HUES64 (cell line): ENCODE results near the gene PRR12.

ENCODE experiments used
- H3K27ac ChIP-seq: 2 replicates; pipeline ENCODE4 v1.7.0; 2013; ENCODE audit warnings: low read depth, low read length, inconsistent platforms
- H3K27me3 ChIP-seq: 2 replicates; pipeline ENCODE4 v1.6.1; 2013; ENCODE audit warnings: mild to moderate bottlenecking, low read length; ENCODE audit not compliant: insufficient read depth
- H3K36me3 ChIP-seq: 2 replicates; pipeline ENCODE4 v1.6.1; 2013; ENCODE audit warnings: mild to moderate bottlenecking, low read length; ENCODE audit not compliant: insufficient read depth
- H3K4me1 ChIP-seq: 2 replicates; pipeline ENCODE4 v1.6.1; 2013; ENCODE audit warnings: mild to moderate bottlenecking, low read length, moderate library complexity; ENCODE audit not compliant: insufficient read depth
- H3K4me3 ChIP-seq: 2 replicates; pipeline ENCODE4 v1.5.1; 2013; ENCODE audit warnings: mild to moderate bottlenecking, low read length, moderate library complexity
- H3K9ac ChIP-seq: 2 replicates; pipeline ENCODE4 v1.6.1; 2013; ENCODE audit warnings: mild to moderate bottlenecking, low read depth, low read length
- H3K9me3 ChIP-seq: 2 replicates; pipeline ENCODE4 v1.6.1; 2013; ENCODE audit warnings: low read depth, low read length; ENCODE audit not compliant: insufficient read depth
- WGBS: fragments of 150-250, 120-280 bp; methylation state at CpG from one replicate; pipeline ENCODE4 v1.1.7; 2013; ENCODE audit warnings: missing lambda C conversion rate; 5-methylcytosine and 5-hydroxymethylcytosine counted together

Gene PRR12

GRCh38 chr19:49662011-49662410 is 71.0 kb downstream of the PRR12 start:
- Histone ChIP-seq H3K27ac (no peak overlapping the region), H3K9ac (no peak overlapping the region), H3K4me1 (no peaks in the 10 kb centered on the region; the same call in 1 of the 2 replicates), H3K9me3 (0 out of 2 replicates have a peak, but pooled peaks cover 4% of the 10 kb centered on the region), H3K27me3 (no peaks in the 10 kb centered on the region), H3K36me3 (peaks cover 60% of the 10 kb centered on the region), H3K4me3 (no peak overlapping the region)
- WGBS = 95% methylated on average over 16 of the region's 16 CpGs

GRCh38 chr19:49663224-49663623 is 72.2 kb downstream of the PRR12 start:
- H3K9ac ChIP-seq = no peak overlapping the region
- no peaks in the 10 kb centered on the region for H3K27me3 ChIP-seq
- no peaks in the 10 kb centered on the region; the same call in 1 of the 2 replicates for H3K4me1 ChIP-seq
- WGBS = 96% methylated on average over 12 of the region's 12 CpGs
- H3K27ac ChIP-seq = no peak overlapping the region
- 0 out of 2 replicates have a peak, but pooled peaks cover 4% of the 10 kb centered on the region for H3K9me3 ChIP-seq
- peaks cover 56% of the 10 kb centered on the region for H3K36me3 ChIP-seq
- no peak overlapping the region for H3K4me3 ChIP-seq

- H3K9me3 ChIP-seq = 0 out of 2 replicates have a peak, but pooled peaks cover 4% of the 10 kb centered on the region
- no peaks in the 10 kb centered on the region for H3K27me3 ChIP-seq
- no peaks in the 10 kb centered on the region; the same call in 1 of the 2 replicates for H3K4me1 ChIP-seq
- H3K9ac ChIP-seq = peak overlapping the region; percentile 63
- peak overlapping the region; percentile 94 for H3K27ac ChIP-seq
- peak overlapping the region; percentile 69 for H3K4me3 ChIP-seq
- peaks cover 50% of the 10 kb centered on the region for H3K36me3 ChIP-seq
- WGBS = 1% methylated on average over 53 of the region's 53 CpGs
Measured at GRCh38 chr19:49664171-49665035, 73.4 kb downstream of the PRR12 start.

GRCh38 chr19:49665036-49665350 is 74.0 kb downstream of the PRR12 start:
- 0 out of 2 replicates have a peak, but pooled peaks cover 4% of the 10 kb centered on the region for H3K9me3 ChIP-seq
- WGBS = under 1% methylated on average over 7 of the region's 7 CpGs
- peaks cover 50% of the 10 kb centered on the region for H3K36me3 ChIP-seq
- H3K27ac ChIP-seq = peak overlapping the region; percentile 94
- H3K9ac ChIP-seq = peak overlapping the region; percentile 63
- peak overlapping the region; percentile 69 for H3K4me3 ChIP-seq
- no peaks in the 10 kb centered on the region for H3K27me3 ChIP-seq
- no peaks in the 10 kb centered on the region; the same call in 1 of the 2 replicates for H3K4me1 ChIP-seq

GRCh38 chr19:49665351-49666119 is 74.6 kb downstream of the PRR12 start, which contains the start of the genes BCL2L12 and IRF3:
Gene BCL2L12, plus strand, starts transcription at chr19:49665933. Its CDS starts 760 bp downstream, at chr19:49666693.
Gene IRF3, minus strand, starts transcription at chr19:49665857. Its CDS starts 1,019 bp downstream, at chr19:49664838.
- Histone ChIP-seq H3K4me3 (peak within 1 kb of the TSS; percentile 69), H3K9ac (peak within 1 kb of the TSS; percentile 63), H3K27me3 (no peaks in the 10 kb centered on the region), H3K9me3 (0 out of 2 replicates have a peak, but pooled peaks cover under 1% of the 10 kb centered on the region), H3K4me1 (no peaks in the 10 kb centered on the region; the same call in 1 of the 2 replicates), H3K36me3 (peaks cover 50% of the 10 kb centered on the region), H3K27ac (peak within 1 kb of the TSS; percentile 94)
- under 1% methylated on average over 50 of the region's 50 CpGs for WGBS

GRCh38 chr19:49666120-49666444 is 75.1 kb downstream of the PRR12 start:
- no peaks in the 10 kb centered on the region for H3K9me3 ChIP-seq
- 0% methylated on average over 9 of the region's 9 CpGs for WGBS
- no peaks in the 10 kb centered on the region; the same call in 1 of the 2 replicates for H3K4me1 ChIP-seq
- H3K36me3 ChIP-seq = peaks cover 47% of the 10 kb centered on the region
- H3K27me3 ChIP-seq = no peaks in the 10 kb centered on the region
- H3K27ac ChIP-seq = peak overlapping the region; percentile 58; the same call in 1 of the 2 replicates
- peak overlapping the region; percentile 69 for H3K4me3 ChIP-seq
- peak overlapping the region; percentile 63 for H3K9ac ChIP-seq

- no peak overlapping the region for H3K4me3 ChIP-seq
- 92% methylated on average over 2 of the region's 2 CpGs for WGBS
- no peaks in the 10 kb centered on the region for H3K9me3 ChIP-seq
- H3K27ac ChIP-seq = no peak overlapping the region
- H3K36me3 ChIP-seq = peaks cover 35% of the 10 kb centered on the region
- H3K9ac ChIP-seq = no peak overlapping the region
- no peaks in the 10 kb centered on the region for H3K27me3 ChIP-seq
- H3K4me1 ChIP-seq = no peaks in the 10 kb centered on the region; the same call in none of the 2 replicates
Measured at GRCh38 chr19:49667473-49667872, 76.5 kb downstream of the PRR12 start.

- Histone ChIP-seq H3K9me3 (no peaks in the 10 kb centered on the region), H3K36me3 (peaks cover 36% of the 10 kb centered on the region), H3K9ac (no peak overlapping the region), H3K4me3 (no peak overlapping the region), H3K4me1 (no peaks in the 10 kb centered on the region; the same call in none of the 2 replicates), H3K27ac (no peak overlapping the region), H3K27me3 (no peaks in the 10 kb centered on the region)
- 95% methylated on average over 3 of the region's 3 CpGs for WGBS
Measured at GRCh38 chr19:49669516-49669915, 78.5 kb downstream of the PRR12 start.

GRCh38 chr19:49672131-49672919 is 81.3 kb downstream of the PRR12 start:
- Histone ChIP-seq H3K4me3 (peak overlapping the region; percentile 41), H3K27ac (peak overlapping the region; percentile 22; the same call in 1 of the 2 replicates)
- 30% methylated on average over 28 of the region's 28 CpGs for WGBS

More at GRCh38 chr19:49672131-49672919, 81.3 kb downstream of the PRR12 start:
- peaks cover 33% of the 10 kb centered on the region for H3K36me3 ChIP-seq
- H3K9ac ChIP-seq = no peak overlapping the region; the same call in 1 of the 2 replicates
- H3K4me1 ChIP-seq = no peaks in the 10 kb centered on the region; the same call in 1 of the 2 replicates
- no peaks in the 10 kb centered on the region for H3K9me3 ChIP-seq
- H3K27me3 ChIP-seq = no peaks in the 10 kb centered on the region
